HepG2 (cell line): ENCODE results near the gene C10orf67. TPM values are rescaled to one million over a fixed set of nuclear protein-coding genes. Genes with fewer than 3 reads are reported as not detected.

Experiments used
- ATAC-seq: fragments of 200-7000 bp; cut with Tn5 transposase; 3 replicates; pipeline ENCODE4 v1.9.1; 2020; ENCODE audit warnings: mild to moderate bottlenecking, moderate library complexity
- BruUV-seq: library from RNA; stranded (reverse); fragments of 400-500 nt; replicated peaks from 2 replicates; lab custom pipeline; 2021; lab: Mats Ljungman, UMichigan
- CTCF ChIA-PET: fragments of 300-600 bp; formaldehyde crosslinking; extraction: SDS; loops from one replicate; lab custom pipeline; 2021; ENCODE audit warnings: low total read pairs, inconsistent platforms, low intra/inter-chr PET ratio; lab: Yijun Ruan, JAX
- POLR2A ChIA-PET: fragments of 350-600 bp; sonication (Branson Sonifier 250); formaldehyde crosslinking; loops from one replicate; lab custom pipeline; 2020; ENCODE audit warnings: antibody characterized with exemption, inconsistent platforms; lab: Yijun Ruan, JAX
- DNase-seq: peaks from one replicate; pipeline ENCODE4 v3.0.0-alpha.2; 2015; ENCODE audit warnings: low spot score
- FAIRE-seq: peaks from 3 replicates; lab custom pipeline; 2011; peaks lifted over from hg19 to GRCh38; lab: Jason Lieb, UNC
- H2AFZ ChIP-seq: one replicate; pipeline ENCODE4 v1.6.1; 2011; ENCODE audit warnings: low read length, inconsistent platforms
- H3K27ac ChIP-seq: fragments of 300-600 bp; 3 replicates; pipeline ENCODE4 v1.8.0; 2011; ENCODE audit warnings: mixed run types, mild to moderate bottlenecking, mixed read lengths, low read length, inconsistent platforms; ENCODE audit not compliant: insufficient read depth; ENCODE audit errors: extremely low read length
- H3K27me3 ChIP-seq, 2 experiments: fragments of 200-600 bp in 1 of 2; 2 replicates in 1 of 2; 3 replicates in 1 of 2; pipeline versions ENCODE4 v1.6.0 to v1.8.0; 2011; ENCODE audit warnings: low read length in 2 of 2, mild to moderate bottlenecking in 2 of 2, moderate library complexity in 2 of 2, inconsistent platforms in 1 of 2; ENCODE audit not compliant: insufficient read depth in 2 of 2, control insufficient read depth in 1 of 2
- H3K36me3 ChIP-seq, 2 experiments: fragments of 200-600 bp in 1 of 2; replicated peaks in 1 of 2; 2 replicates in 1 of 2; 3 replicates in 1 of 2; pipeline versions ENCODE4 v1.5.1 to v1.8.0; 2011; ENCODE audit warnings: low read length in 2 of 2, inconsistent platforms in 1 of 2; ENCODE audit not compliant: insufficient read depth in 2 of 2, control insufficient read depth in 1 of 2
- H3K4me1 ChIP-seq: 2 replicates; pipeline ENCODE4 v1.5.1; 2012; ENCODE audit warnings: low read length, inconsistent platforms; ENCODE audit not compliant: insufficient read depth
- H3K4me2 ChIP-seq: 2 replicates; pipeline ENCODE4 v1.6.0; 2011; ENCODE audit warnings: low read depth, low read length, inconsistent platforms
- H3K4me3 ChIP-seq, 3 experiments: fragments of 200-600 bp in 1 of 3; sonication (generic), shearing (Covaris generic) in 1 of 3; replicated peaks in 1 of 3; 2 replicates each; pipeline ENCODE4 v1.5.1; 2011 to 2016; ENCODE audit warnings: low read length in 3 of 3, inconsistent platforms in 2 of 3, low read depth in 2 of 3, mild to moderate bottlenecking in 2 of 3, control low read depth in 1 of 3, mixed read lengths in 1 of 3; ENCODE audit not compliant: insufficient read depth in 1 of 3
- H3K79me2 ChIP-seq: one replicate; pipeline ENCODE4 v1.6.1; 2011; ENCODE audit warnings: low read length, inconsistent platforms; ENCODE audit not compliant: insufficient read depth
- H3K9ac ChIP-seq: 2 replicates; pipeline ENCODE4 v1.6.0; 2011; ENCODE audit warnings: mild to moderate bottlenecking, low read depth, low read length, inconsistent platforms; ENCODE audit not compliant: insufficient read depth
- H3K9me3 ChIP-seq: 2 replicates; pipeline ENCODE4 v1.5.1; 2012; ENCODE audit warnings: mild to moderate bottlenecking, low read length
- H4K20me1 ChIP-seq: 2 replicates; pipeline ENCODE4 v1.6.0; 2011; ENCODE audit warnings: inconsistent platforms, mild to moderate bottlenecking, low read length, moderate library complexity; ENCODE audit not compliant: insufficient read depth
- CBX2 ChIP-seq, 2 experiments: fragments of 200-600 bp in 1 of 2; sonication (generic); formaldehyde crosslinking in 1 of 2; IDR thresholded peaks; 2 replicates each; pipeline versions ENCODE4 v1.7.0 to v1.8.1; 2018 to 2022; ENCODE audit warnings: low read depth in 2 of 2, low read length in 1 of 2, mild to moderate bottlenecking in 1 of 2, missing genetic modification reagents in 1 of 2
- EED ChIP-seq: sonication (generic); formaldehyde crosslinking; IDR thresholded peaks from 2 replicates; pipeline ENCODE4 v1.5.0; 2020; ENCODE audit warnings: mild to moderate bottlenecking, missing genetic modification reagents
- EHMT2 ChIP-seq: fragments of 200-600 bp; sonication (generic); IDR thresholded peaks from 2 replicates; pipeline ENCODE4 v1.7.0; 2017; ENCODE audit warnings: antibody characterized with exemption, low read depth, low read length, borderline replicate concordance
- HHEX ChIP-seq: IDR thresholded peaks from 2 replicates; pipeline ENCODE4 v1.6.1; 2016; ENCODE audit warnings: control low read depth
- RFX5 ChIP-seq: IDR thresholded peaks from 2 replicates; pipeline ENCODE4 v1.6.1; 2011; ENCODE audit warnings: low read depth, low read length, improper control_type of control experiment
- SOX13 ChIP-seq, 3 experiments: fragments of 450-650 bp in 1 of 3; sonication (generic) in 1 of 3; formaldehyde crosslinking in 1 of 3; IDR thresholded peaks in 2 of 3; conservative IDR thresholded peaks in 1 of 3; 2 replicates each; pipeline versions ENCODE4 v1.5.0 to v1.6.1; 2016 to 2020; ENCODE audit warnings: antibody characterized with exemption in 1 of 3, mild to moderate bottlenecking in 1 of 3, missing compliant biosample characterization in 1 of 3, missing genetic modification reagents in 1 of 3, moderate library complexity in 1 of 3
- SRY ChIP-seq: sonication (generic); formaldehyde crosslinking; IDR thresholded peaks from 2 replicates; pipeline ENCODE4 v1.8.0; 2022; ENCODE audit warnings: mild to moderate bottlenecking, missing genetic modification reagents
- TBX2 ChIP-seq: sonication (generic); formaldehyde crosslinking; IDR thresholded peaks from 2 replicates; pipeline ENCODE4 v1.5.0; 2020; ENCODE audit warnings: missing genetic modification reagents, mild to moderate bottlenecking, borderline replicate concordance
- ZNF333 ChIP-seq: sonication (generic); formaldehyde crosslinking; IDR thresholded peaks from 2 replicates; pipeline ENCODE4 v1.4.0; 2020; ENCODE audit warnings: mild to moderate bottlenecking, missing genetic modification reagents, borderline replicate concordance
- ZNF713 ChIP-seq: sonication (generic); formaldehyde crosslinking; IDR thresholded peaks from 2 replicates; pipeline ENCODE4 v1.4.0; 2020; ENCODE audit warnings: mild to moderate bottlenecking, missing genetic modification reagents
- ZSCAN29 ChIP-seq: sonication (generic); formaldehyde crosslinking; conservative IDR thresholded peaks from 2 replicates; pipeline ENCODE4 v1.4.0; 2020; ENCODE audit warnings: mild to moderate bottlenecking, missing genetic modification reagents
- WGBS: methylation state at CpG from one replicate; pipeline ENCODE4 v1.1.6; 2017; ENCODE audit warnings: low lambda C conversion rate; 5-methylcytosine and 5-hydroxymethylcytosine counted together
- in situ Hi-C: cut with HindIII; loops from 2 replicates; pipeline ENCODE4 v1.10.0; 2017; ENCODE audit warnings: low pct_unique_long_range_greater_than_20kb; ENCODE audit not compliant: extremely low pct_ligation_motif_present
- intact Hi-C: fragments of 100-400 bp; cut with micrococcal nuclease; formaldehyde crosslinking; loops from one replicate; pipeline ENCODE4 v1.10.0; 2022; ENCODE audit not compliant: unreplicated experiment
- polyA plus RNA-seq, 8 experiments: library from polyadenylated mRNA; depleted of rRNA in 3 of 8; stranded (reverse) in 7 of 8; unstranded in 1 of 8; fragments of >200 nt; fragmentation: Illumina TruSeq in 4 of 8; extraction: Trizol in 4 of 8; gene quantifications; 2 replicates each; pipeline versions ENCODE4 v1.2.1 to v1.2.3, GENCODE V29; 2011 to 2016; ENCODE audit warnings: low read depth in 4 of 8, missing spikeins in 1 of 8, mixed read lengths in 1 of 8; ENCODE audit not compliant: insufficient read depth in 1 of 8
- total RNA-seq, 5 experiments: library from RNA; depleted of rRNA; stranded (reverse); fragments of >200 nt; fragmentation: Illumina TruSeq; extraction: Trizol; gene quantifications; 2 replicates each; pipeline ENCODE4 v1.2.3, GENCODE V29; 2016; ENCODE audit warnings: low read depth in 1 of 5

The C10orf67 gene
- total and polyA plus RNA-seq, 2 of the 13 experiments (the other 11 are each of a cell fraction or from before 2014, with no cell fraction given), result not detected

GRCh38 chr10:23204773-23205172 is 139.8 kb downstream of the C10orf67 start:
- Histone ChIP-seq H3K4me3 (no peak overlapping the region), H3K9ac (no peak overlapping the region)
- 44% methylated on average over 10 of the region's 10 CpGs for WGBS
- POLR2A ChIA-PET, result no interaction called here
- in situ Hi-C loops, result no loop called here
- FAIRE-seq, result no peak
- TF ChIP-seq ZNF333 (CRISPR knock-in tag), result no peak
- TF ChIP-seq EHMT2, result no peak
- no peak for TF ChIP-seq TBX2 (CRISPR knock-in tag)
- no peak for TF ChIP-seq ZNF713 (CRISPR knock-in tag)
- no peak for TF ChIP-seq SRY (CRISPR knock-in tag)
- no peak for TF ChIP-seq HHEX (CRISPR knock-in tag)
- no peak for TF ChIP-seq SOX13 (IDR thresholded peaks at IDR 0.05)
- no peak for TF ChIP-seq SOX13 (CRISPR knock-in tag; conservative IDR thresholded peaks at IDR 0.05 in 1 of 2, IDR thresholded peaks at IDR 0.05 in 1 of 2)
- no peak for TF ChIP-seq RFX5
- TF ChIP-seq EED (CRISPR knock-in tag), result no peak
- TF ChIP-seq CBX2 (IDR thresholded peaks at IDR 0.05; ENCODE audit: low read depth, low read length), result no peak
- no peak for TF ChIP-seq CBX2 (CRISPR knock-in tag; IDR thresholded peaks at IDR 0.05; ENCODE audit: low read depth)
- no peak for TF ChIP-seq ZSCAN29 (CRISPR knock-in tag)
- TF ChIP-seq, all 625 proteins: peak for 0
- Histone ChIP-seq H3K4me1 (peaks cover 17% of the 10 kb centered on the region), H3K27me3 (peaks cover 1 to 42% of the 10 kb centered on the region in 2 experiments; a peak in 4 of 5 replicates), H4K20me1 (no peaks in the 10 kb centered on the region), H3K36me3 (no peaks in the 10 kb centered on the region), H3K9me3 (no peaks in the 10 kb centered on the region), H2AFZ (no peak overlapping the region), H3K79me2 (no peaks in the 10 kb centered on the region), H3K4me2 (no peak overlapping the region), H3K27ac (no peak overlapping the region)
- ATAC-seq (no peak), DNase-seq (no peak)
- CTCF ChIA-PET, result no interaction called here
- BruUV-seq, result no TSS peak
- intact Hi-C loops, result no loop called here
